Nephron progenitor cell (in vitro differentiated cells): ENCODE results near the gene GMDS.
"Not testable (repeated sequence)": the region's sequence is repeated elsewhere in the genome, so short reads cannot be mapped to it uniquely, and the experiment has no call there.

ENCODE experiments used
- DNase-seq: peaks from one replicate; pipeline ENCODE4 v3.0.0; 2021
- H3K27ac Mint-ChIP-seq: 2 replicates; pipeline ENCODE4 v1.8.0; 2021; ENCODE audit warnings: mild to moderate bottlenecking, moderate library complexity, mixed read lengths
- H3K27me3 Mint-ChIP-seq: 2 replicates; pipeline ENCODE4 v1.8.0; 2021; ENCODE audit warnings: mild to moderate bottlenecking, low read depth, mixed read lengths; ENCODE audit not compliant: poor library complexity
- H3K36me3 Mint-ChIP-seq: 2 replicates; pipeline ENCODE4 v1.8.0; 2021; ENCODE audit warnings: low read depth, mixed read lengths
- H3K4me1 Mint-ChIP-seq: 2 replicates; pipeline ENCODE4 v1.8.0; 2021; ENCODE audit warnings: mixed read lengths
- H3K4me3 Mint-ChIP-seq: 2 replicates; pipeline ENCODE4 v1.8.0; 2021; ENCODE audit warnings: mild to moderate bottlenecking, moderate library complexity, mixed read lengths
- H3K9me3 Mint-ChIP-seq: 2 replicates; pipeline ENCODE4 v1.8.0; 2021; ENCODE audit warnings: mild to moderate bottlenecking, moderate library complexity, mixed read lengths
- TF ChIP-seq, protein P1 (sequence below): fragments of 200-600 bp; sonication (generic); IDR thresholded peaks from 2 replicates; pipeline ENCODE4 v1.5.0; 2021; ENCODE audit warnings: antibody characterized with exemption

The GMDS gene

DNA sequence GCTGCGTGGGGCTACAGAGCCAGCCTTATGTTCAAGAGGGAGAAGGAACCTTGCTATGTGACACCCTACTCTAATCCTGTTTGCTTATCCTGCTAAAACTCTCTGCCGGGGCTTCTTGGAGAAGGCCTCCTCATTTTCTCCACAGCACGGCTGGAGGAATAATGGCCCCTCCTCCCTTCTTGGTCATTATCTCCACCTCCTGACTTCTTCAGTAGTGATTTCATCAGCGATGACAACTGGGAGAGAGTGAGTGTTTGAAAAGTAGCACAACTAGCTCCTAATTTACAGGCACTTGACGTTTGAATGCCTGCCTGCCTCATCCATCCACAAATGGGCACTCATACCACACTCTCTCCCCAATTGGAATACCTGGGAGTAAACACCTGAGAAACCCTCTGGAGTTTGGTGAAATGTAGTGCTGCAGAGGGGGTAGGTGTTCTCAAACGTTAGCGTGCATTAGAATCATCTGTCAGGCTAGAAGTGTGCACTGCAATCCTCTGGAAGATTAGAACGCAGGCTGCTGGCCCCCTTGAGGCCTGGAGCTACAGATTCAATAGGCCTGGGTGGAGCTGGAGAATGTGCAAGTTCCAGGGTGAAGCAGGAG, 487.2 kb downstream of the GMDS start:
- H3K9me3 Mint-ChIP-seq, result peaks cover 27% of the 10 kb centered on the region
- peaks cover 7% of the 10 kb centered on the region for H3K27me3 Mint-ChIP-seq
- DNase-seq, result no peak
- no peak overlapping the region for H3K27ac Mint-ChIP-seq
- TF ChIP-seq, protein P1, sequence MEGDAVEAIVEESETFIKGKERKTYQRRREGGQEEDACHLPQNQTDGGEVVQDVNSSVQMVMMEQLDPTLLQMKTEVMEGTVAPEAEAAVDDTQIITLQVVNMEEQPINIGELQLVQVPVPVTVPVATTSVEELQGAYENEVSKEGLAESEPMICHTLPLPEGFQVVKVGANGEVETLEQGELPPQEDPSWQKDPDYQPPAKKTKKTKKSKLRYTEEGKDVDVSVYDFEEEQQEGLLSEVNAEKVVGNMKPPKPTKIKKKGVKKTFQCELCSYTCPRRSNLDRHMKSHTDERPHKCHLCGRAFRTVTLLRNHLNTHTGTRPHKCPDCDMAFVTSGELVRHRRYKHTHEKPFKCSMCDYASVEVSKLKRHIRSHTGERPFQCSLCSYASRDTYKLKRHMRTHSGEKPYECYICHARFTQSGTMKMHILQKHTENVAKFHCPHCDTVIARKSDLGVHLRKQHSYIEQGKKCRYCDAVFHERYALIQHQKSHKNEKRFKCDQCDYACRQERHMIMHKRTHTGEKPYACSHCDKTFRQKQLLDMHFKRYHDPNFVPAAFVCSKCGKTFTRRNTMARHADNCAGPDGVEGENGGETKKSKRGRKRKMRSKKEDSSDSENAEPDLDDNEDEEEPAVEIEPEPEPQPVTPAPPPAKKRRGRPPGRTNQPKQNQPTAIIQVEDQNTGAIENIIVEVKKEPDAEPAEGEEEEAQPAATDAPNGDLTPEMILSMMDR, result no peak
- no peak overlapping the region for H3K4me3 Mint-ChIP-seq
- peaks cover 63% of the 10 kb centered on the region for H3K4me1 Mint-ChIP-seq
- peaks cover 20% of the 10 kb centered on the region for H3K36me3 Mint-ChIP-seq

DNA sequence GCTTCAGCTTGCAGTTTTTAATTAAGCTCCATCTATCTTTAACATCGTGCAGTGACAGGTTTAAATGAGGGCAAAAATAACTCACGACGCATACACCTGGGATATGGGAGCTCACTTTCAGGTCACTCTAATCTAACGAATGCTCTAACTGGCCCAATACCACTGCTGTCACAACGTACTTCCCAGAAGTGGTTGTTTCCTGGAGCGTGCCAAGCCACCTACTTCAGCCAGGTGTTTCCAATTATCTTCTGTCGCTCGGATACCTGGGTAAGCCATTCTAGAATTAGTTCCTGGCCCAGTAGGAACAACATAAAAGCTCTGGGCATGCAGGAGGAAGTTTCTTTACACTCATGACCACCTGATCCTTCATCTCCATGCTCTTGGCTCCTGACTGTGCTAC, 488.3 kb downstream of the GMDS start:
- H3K27me3 Mint-ChIP-seq, result peaks cover 7% of the 10 kb centered on the region
- H3K9me3 Mint-ChIP-seq, result peaks cover 38% of the 10 kb centered on the region
- no peak for DNase-seq
- H3K4me3 Mint-ChIP-seq, result no peak overlapping the region
- H3K27ac Mint-ChIP-seq, result no peak overlapping the region
- H3K4me1 Mint-ChIP-seq, result peaks cover 52% of the 10 kb centered on the region
- H3K36me3 Mint-ChIP-seq, result peaks cover 30% of the 10 kb centered on the region
- TF ChIP-seq, protein P1, result no peak

DNA sequence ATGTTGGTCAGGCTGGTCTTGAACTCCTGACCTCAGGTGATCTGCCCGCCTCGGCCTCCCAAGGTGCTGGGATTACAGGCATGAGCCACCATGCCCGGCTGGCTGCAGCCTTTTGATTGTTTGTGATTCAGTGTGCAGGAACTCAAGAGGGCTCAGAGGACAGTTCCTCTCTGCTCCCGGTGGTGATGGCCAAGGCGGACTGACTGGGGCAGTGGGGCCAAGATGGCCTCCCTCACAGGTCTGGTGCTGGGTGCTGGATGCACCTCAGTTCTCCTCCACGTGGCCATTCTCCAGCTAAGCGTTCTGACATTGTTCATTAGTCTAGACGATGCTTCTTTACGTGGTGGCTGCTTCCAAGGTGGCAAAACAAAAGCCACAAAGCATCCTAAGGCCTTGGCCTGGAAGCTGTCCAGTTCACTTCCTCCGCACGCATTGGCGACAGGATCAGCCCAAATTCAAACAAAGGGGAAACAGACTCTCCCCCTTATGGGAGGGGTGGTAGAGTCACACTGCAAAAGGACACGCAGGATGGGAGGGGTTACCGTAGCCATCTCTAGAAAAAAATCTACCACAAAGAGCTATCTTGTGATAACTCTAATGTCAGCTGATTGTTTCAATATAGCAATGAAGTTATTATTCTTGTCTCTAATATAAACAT, 488.8 kb downstream of the GMDS start:
- no peak for DNase-seq
- Mint-ChIP-seq H3K9me3 (peaks cover 43% of the 10 kb centered on the region), H3K27ac (no peak overlapping the region), H3K4me1 (peaks cover 47% of the 10 kb centered on the region), H3K27me3 (peaks cover 7% of the 10 kb centered on the region), H3K4me3 (no peak overlapping the region), H3K36me3 (peaks cover 35% of the 10 kb centered on the region)
- TF ChIP-seq, protein P1, result no peak

DNA sequence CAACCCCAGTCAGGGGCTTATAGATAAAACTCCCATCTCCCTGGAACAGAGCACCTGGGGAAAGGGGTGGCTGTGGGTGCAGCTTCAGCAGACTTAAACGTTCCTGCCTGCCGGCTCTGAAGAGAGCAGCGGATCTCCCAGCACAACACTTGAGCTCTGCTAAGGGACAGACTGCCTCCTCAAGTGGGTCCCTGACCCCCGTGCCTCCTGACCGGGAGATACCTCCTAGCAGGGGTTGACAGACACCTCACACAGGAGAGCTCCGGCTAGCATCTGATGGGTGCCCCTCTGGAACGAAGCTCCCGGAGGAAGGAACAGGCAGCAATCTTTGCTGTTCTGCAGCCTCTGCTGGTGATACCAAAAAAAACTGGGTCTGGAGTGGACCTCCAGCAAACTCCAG, 494.3 kb downstream of the GMDS start:
- H3K27ac Mint-ChIP-seq, DNase-seq, H3K27me3 Mint-ChIP-seq, H3K4me3 Mint-ChIP-seq: not testable (repeated sequence)
- Mint-ChIP-seq H3K36me3 (peaks cover 41% of the 10 kb centered on the region), H3K9me3 (peaks cover 60% of the 10 kb centered on the region), H3K4me1 (peaks cover 22% of the 10 kb centered on the region)

DNA sequence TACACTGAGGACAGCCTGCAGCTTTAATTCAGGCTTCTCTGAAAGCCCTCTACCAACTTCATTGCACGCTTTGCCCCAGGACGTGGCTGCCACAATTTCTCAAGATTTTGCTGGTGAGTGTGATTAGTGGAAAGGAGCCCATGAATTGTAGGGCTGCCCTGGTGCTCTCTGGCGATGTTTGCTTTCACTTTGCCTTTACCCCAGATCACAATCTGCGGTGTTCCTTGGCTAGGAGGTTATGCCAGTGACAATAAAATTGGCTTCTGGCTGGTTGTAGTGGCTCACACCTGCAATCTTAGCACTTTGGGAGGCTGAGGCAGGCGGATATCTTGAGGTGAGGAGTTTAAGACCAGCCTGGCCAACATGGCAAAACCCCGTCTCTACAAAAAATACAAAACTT, 496.4 kb downstream of the GMDS start:
- no peak overlapping the region for H3K27ac Mint-ChIP-seq
- no peak for DNase-seq
- TF ChIP-seq, protein P1, result no peak
- H3K9me3 Mint-ChIP-seq, result peaks cover 42% of the 10 kb centered on the region
- no peak overlapping the region for H3K4me3 Mint-ChIP-seq
- H3K36me3 Mint-ChIP-seq, result peaks cover 30% of the 10 kb centered on the region
- peaks cover 3% of the 10 kb centered on the region for H3K27me3 Mint-ChIP-seq
- H3K4me1 Mint-ChIP-seq, result peaks cover 42% of the 10 kb centered on the region

DNA sequence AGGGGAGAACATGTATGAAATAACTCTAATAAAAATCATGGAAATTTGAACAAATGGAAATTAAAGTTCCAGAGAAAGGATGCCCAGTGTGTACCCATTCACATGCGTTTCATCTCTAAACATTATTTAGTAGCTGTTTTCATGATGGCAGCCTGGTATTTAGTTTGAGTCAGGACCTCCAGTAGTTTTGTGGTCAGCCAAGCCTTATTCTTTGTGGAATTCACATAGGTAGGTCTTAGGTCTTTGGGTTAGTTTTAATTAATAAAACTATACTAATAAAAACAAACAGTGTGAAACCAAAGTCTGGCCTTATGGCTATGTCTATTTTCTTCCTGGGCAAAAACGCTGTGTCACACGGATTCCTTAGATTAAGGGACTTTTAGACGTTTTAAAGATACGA, 497.9 kb downstream of the GMDS start:
- H3K27ac Mint-ChIP-seq, result peak overlapping the region; percentile 51
- H3K4me3 Mint-ChIP-seq, result no peak overlapping the region
- H3K9me3 Mint-ChIP-seq, result peaks cover 27% of the 10 kb centered on the region
- peaks cover 16% of the 10 kb centered on the region for H3K36me3 Mint-ChIP-seq
- DNase-seq, result no peak
- H3K4me1 Mint-ChIP-seq, result peaks cover 43% of the 10 kb centered on the region
- TF ChIP-seq, protein P1, result no peak
- peaks cover 3% of the 10 kb centered on the region for H3K27me3 Mint-ChIP-seq
